Measurements from ENCODE around the gene BANK1. TPM values are rescaled to one million over a fixed set of nuclear protein-coding genes. Genes with fewer than 3 reads are reported as not detected.

Gene BANK1
- total and polyA plus RNA-seq, 10 of the 15 experiments (the other 5 are each of a cell fraction or from before 2014, with no cell fraction given), result 0.13 to 2.1 (median 0.42) TPM

GRCh38 chr4:101753721-101754120 is 36.8 kb upstream of the BANK1 start (continued):
- TF ChIP-seq ZBTB40 (IDR thresholded peaks at IDR 0.05; ENCODE audit: borderline replicate concordance), result no peak
- no peak for TF ChIP-seq HDAC2 (IDR thresholded peaks at IDR 0.05)
- TF ChIP-seq MLLT1 (IDR thresholded peaks at IDR 0.05), result no peak
- no peak for TF ChIP-seq DPF2 (IDR thresholded peaks at IDR 0.05)
- no peak for TF ChIP-seq ZBTB33 (IDR thresholded peaks at IDR 0.05)
- TF ChIP-seq NR2C1 (IDR thresholded peaks at IDR 0.05), result no peak
- no peak for TF ChIP-seq SIN3A (IDR thresholded peaks at IDR 0.05; ENCODE audit: low read depth, low read length)
- TF ChIP-seq IRF3 (IDR thresholded peaks at IDR 0.05), result no peak

All from GM12878 (cell line).